Transverse colon (tissue), 4 donors: ENCODE data around the gene DHX57.

Source experiments
- EP300 ChIP-seq: sonication (generic); formaldehyde crosslinking; IDR thresholded peaks from one replicate; pipeline ENCODE4 v1.6.1; 2017; ENCODE audit warnings: antibody characterized with exemption, low read depth
- POLR2A ChIP-seq: fragments of 450-650 bp; IDR thresholded peaks from one replicate; pipeline ENCODE4 v1.6.1; 2016; ENCODE audit warnings: antibody characterized with exemption, mild to moderate bottlenecking, moderate library complexity
- POLR2AphosphoS5 ChIP-seq, 3 donors: sonication (generic); formaldehyde crosslinking; IDR thresholded peaks; one replicate each; pipeline ENCODE4 v1.6.1; 2016; ENCODE audit warnings: antibody characterized with exemption in 3 of 3
- TF ChIP-seq, protein P1 (sequence below), 5 experiments: fragments of 200-600 bp in 3 of 5; fragments of 450-650 bp in 2 of 5; sonication (generic) in 3 of 5; IDR thresholded peaks; 1 replicate in 2 of 5; 2 replicates in 3 of 5; pipeline ENCODE4 v1.5.1; 2016 to 2017; ENCODE audit warnings: antibody characterized with exemption in 5 of 5, inconsistent platforms in 3 of 5, mild to moderate bottlenecking in 2 of 5, moderate library complexity in 1 of 5

DNA sequence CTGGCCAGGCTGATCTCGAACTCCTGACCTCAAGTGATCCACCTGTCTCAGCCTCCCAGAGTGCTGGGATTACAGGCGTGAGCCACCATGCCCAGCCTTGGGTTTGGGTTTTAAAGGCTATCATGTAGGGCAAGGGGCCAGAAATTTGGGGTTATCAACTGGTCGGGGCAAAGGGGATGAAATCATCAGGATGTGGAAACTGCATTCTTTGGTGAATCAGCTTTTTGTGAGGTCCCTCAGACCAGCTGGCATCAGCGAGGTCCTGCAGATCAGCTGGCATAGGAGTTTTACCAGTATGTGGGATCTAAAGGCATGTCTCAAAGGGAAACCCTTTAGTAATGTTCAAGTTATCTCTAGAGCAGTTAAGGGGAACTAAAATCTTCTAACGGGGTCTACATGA lies 104.1 kb downstream of the DHX57 start:
- TF ChIP-seq, protein P1, sequence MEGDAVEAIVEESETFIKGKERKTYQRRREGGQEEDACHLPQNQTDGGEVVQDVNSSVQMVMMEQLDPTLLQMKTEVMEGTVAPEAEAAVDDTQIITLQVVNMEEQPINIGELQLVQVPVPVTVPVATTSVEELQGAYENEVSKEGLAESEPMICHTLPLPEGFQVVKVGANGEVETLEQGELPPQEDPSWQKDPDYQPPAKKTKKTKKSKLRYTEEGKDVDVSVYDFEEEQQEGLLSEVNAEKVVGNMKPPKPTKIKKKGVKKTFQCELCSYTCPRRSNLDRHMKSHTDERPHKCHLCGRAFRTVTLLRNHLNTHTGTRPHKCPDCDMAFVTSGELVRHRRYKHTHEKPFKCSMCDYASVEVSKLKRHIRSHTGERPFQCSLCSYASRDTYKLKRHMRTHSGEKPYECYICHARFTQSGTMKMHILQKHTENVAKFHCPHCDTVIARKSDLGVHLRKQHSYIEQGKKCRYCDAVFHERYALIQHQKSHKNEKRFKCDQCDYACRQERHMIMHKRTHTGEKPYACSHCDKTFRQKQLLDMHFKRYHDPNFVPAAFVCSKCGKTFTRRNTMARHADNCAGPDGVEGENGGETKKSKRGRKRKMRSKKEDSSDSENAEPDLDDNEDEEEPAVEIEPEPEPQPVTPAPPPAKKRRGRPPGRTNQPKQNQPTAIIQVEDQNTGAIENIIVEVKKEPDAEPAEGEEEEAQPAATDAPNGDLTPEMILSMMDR (IDR thresholded peaks at IDR 0.05), result no peak
- TF ChIP-seq POLR2A (no peak), EP300 (no peak), POLR2AphosphoS5 (IDR thresholded peaks at IDR 0.05) (no peak)
